Coronary artery (tissue), 2 donors: ENCODE results near the gene MCCC2.

Source experiments
- DNase-seq: peaks from one replicate; pipeline ENCODE4 v3.0.0-alpha.2; 2017; ENCODE audit warnings: low spot score
- H3K27ac ChIP-seq, 2 donors: fragments of 200-600 bp; sonication (generic); one replicate each; pipeline ENCODE4 v1.5.1; 2016 to 2019
- H3K4me3 ChIP-seq: fragments of 200-600 bp; sonication (generic); 2 replicates; pipeline ENCODE4 v1.5.1; 2016; ENCODE audit warnings: mild to moderate bottlenecking, moderate library complexity
- CTCF ChIP-seq: fragments of 200-600 bp; sonication (generic); IDR thresholded peaks from one replicate; pipeline ENCODE4 v1.5.1; 2019; ENCODE audit warnings: antibody characterized with exemption

The MCCC2 gene

DNA sequence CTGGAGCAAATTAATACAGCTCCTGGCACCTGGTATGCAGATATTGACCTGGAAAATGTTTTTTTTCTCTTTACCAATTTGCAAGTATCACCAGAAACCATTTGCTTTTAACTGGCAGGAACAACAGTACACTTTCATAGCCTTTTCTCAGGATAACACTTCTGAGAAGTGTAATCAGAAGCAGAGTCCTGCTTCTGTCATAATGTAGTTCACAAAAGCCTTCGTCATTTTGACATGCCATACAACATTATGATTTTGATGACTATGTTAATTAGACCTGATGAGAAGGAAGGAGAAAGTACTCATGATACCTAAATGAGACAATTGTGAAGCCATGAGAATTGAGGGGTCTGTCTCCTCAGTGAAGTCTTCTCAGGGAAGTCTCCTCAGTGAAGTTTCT is 90.8 kb downstream of the MCCC2 start:
- TF ChIP-seq CTCF = no peak
- Histone ChIP-seq H3K27ac (no peak overlapping the region), H3K4me3 (no peak overlapping the region)
- DNase-seq = no peak

DNA sequence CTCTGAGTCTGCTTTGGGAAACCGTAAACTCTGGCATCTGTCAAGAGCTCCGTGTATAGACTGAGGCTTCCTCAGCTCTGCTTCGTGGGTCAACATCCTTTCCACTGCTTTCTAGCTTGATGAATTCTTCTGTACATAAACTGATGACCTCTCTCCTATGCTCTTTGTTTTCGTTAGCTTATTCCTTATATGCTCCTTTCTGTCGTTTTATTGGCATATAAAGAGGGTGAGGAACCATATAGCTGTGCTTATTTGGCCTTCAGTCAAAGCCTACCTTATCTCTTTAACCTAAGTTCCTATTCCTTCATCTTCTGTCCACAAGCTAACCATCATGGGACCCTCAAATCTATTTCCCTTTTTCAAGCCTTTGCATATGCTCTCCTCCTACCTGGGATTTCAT is 92.6 kb downstream of the MCCC2 start:
- H3K27ac ChIP-seq = no peak overlapping the region
- H3K4me3 ChIP-seq = no peak overlapping the region
- no peak for DNase-seq

GRCh38 chr5:71680510-71680909 is 93.4 kb downstream of the MCCC2 start:
- H3K4me3 ChIP-seq = no peak overlapping the region
- DNase-seq = no peak
- H3K27ac ChIP-seq = no peak overlapping the region
- TF ChIP-seq CTCF = no peak

More for the DNA sequence above, 92.6 kb downstream of the MCCC2 start:
- no peak for TF ChIP-seq CTCF

GRCh38 chr5:71681296-71681695 is 94.2 kb downstream of the MCCC2 start:
- DNase-seq = no peak
- no peak for TF ChIP-seq CTCF
- Histone ChIP-seq H3K27ac (no peak overlapping the region), H3K4me3 (no peak overlapping the region)

DNA sequence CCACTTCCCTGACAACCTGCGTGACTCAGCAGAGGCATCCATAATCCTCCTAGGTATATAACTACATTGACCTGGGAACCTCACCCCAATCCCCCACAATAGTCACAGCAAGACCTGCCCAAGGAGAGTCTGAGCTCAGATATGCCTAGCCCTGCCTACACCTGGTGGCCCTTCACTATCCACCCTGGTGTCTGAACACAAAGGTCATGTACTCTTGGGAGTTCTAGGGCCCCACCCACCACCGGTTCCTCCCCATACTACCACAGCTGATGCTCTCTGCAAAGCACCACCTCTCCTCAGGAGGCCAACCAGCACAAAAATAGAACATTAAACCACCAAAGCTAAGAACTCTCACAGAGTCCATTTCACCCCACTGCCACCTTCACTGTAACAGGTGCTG is 97.2 kb downstream of the MCCC2 start:
- no peak for TF ChIP-seq CTCF
- Histone ChIP-seq H3K27ac (no peak overlapping the region), H3K4me3 (no peak overlapping the region)
- DNase-seq = no peak

DNA sequence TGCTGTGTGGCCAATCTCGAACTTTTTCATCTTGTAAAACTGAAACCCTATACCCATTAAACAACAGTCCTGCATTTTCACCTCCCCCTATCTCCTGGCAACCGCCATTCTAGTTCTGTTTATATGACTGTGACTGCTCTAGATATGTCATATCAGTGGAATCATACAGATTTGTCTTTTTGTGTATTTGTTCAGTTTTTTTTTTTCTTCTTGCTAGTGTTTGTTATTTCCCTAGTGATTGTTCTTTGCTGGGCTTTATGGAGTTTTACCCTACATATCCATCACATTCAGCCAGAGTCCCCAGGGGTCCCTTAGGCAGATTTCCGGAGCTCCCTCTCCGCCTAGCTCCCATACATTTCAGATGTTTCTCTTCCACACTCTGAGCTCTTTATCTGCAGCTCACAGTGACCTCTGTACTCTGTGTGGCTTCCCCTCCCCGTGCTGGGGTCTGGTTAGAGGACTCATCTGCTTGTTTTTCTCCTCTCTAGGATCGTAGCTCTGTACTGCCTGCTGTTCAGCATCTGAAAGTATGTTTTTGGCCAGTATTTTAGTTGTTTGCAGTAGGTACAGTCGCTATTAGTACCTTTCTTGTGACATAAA is 106.8 kb downstream of the MCCC2 start:
- Histone ChIP-seq H3K27ac (no peak overlapping the region), H3K4me3 (no peak overlapping the region)
- no peak for DNase-seq
- TF ChIP-seq CTCF = no peak

DNA sequence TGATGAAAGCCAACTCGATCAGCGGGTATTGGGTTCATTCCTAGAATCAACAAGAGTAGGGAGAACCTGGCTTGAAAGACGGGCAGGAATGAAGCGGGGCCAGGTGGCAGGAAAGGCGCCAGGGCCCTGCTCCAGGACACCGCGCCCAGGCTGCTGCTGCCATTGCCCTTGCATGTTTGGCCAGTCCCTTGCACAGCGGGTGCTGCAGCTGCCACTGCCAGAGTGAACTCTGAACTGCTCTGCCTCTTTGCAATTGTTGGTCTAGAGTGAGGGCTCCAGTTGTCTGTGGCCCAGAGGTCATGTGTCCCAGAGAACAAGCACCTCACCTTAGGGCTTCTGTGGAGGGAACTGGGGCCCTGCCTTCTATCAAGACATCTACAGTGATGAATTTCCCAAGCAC is 107.9 kb downstream of the MCCC2 start:
- DNase-seq = no peak
- Histone ChIP-seq H3K27ac (no peak overlapping the region), H3K4me3 (no peak overlapping the region)
- TF ChIP-seq CTCF = no peak
